GM08714 (cell line): ENCODE data around the gene SENP2.
"Not testable (repeated sequence)": the region's sequence is repeated elsewhere in the genome, so short reads cannot be mapped to it uniquely, and the experiment has no call there.

Experiments used
- H3K4me3 ChIP-seq: fragments of 200-500 bp; sonication (Bioruptor generic); 2 replicates; pipeline ENCODE4 v1.5.1; 2014; ENCODE audit warnings: mild to moderate bottlenecking, low read length, inconsistent platforms
- ZNF274 ChIP-seq: IDR thresholded peaks from 2 replicates; pipeline ENCODE4 v1.6.1; 2012; ENCODE audit warnings: mild to moderate bottlenecking, low read depth, low read length

SENP2 gene

GRCh38 chr3:185625784-185626183, 39.7 kb downstream of the SENP2 start:
- no peak overlapping the region for H3K4me3 ChIP-seq
- no peak for TF ChIP-seq ZNF274

- no peak for TF ChIP-seq ZNF274
- no peak overlapping the region for H3K4me3 ChIP-seq
Measured at GRCh38 chr3:185629554-185630181, 43.6 kb downstream of the SENP2 start.

- H3K4me3 ChIP-seq, result no peak overlapping the region
- no peak for TF ChIP-seq ZNF274
Measured at GRCh38 chr3:185630182-185630622, 44.1 kb downstream of the SENP2 start.

GRCh38 chr3:185631108-185631507, 45.0 kb downstream of the SENP2 start:
- H3K4me3 ChIP-seq, result no peak overlapping the region
- TF ChIP-seq ZNF274, result no peak

- no peak for TF ChIP-seq ZNF274
- no peak overlapping the region for H3K4me3 ChIP-seq
Measured at GRCh38 chr3:185631508-185632206, 45.6 kb downstream of the SENP2 start.

GRCh38 chr3:185632996-185633395, 46.9 kb downstream of the SENP2 start:
- no peak overlapping the region for H3K4me3 ChIP-seq
- TF ChIP-seq ZNF274, result no peak

GRCh38 chr3:185637388-185637787, 51.3 kb downstream of the SENP2 start:
- H3K4me3 ChIP-seq, result no peak overlapping the region

GRCh38 chr3:185638651-185639050, 52.6 kb downstream of the SENP2 start:
- H3K4me3 ChIP-seq, result not testable (repeated sequence)

More at GRCh38 chr3:185637388-185637787, 51.3 kb downstream of the SENP2 start:
- no peak for TF ChIP-seq ZNF274

GRCh38 chr3:185639632-185640206, 53.6 kb downstream of the SENP2 start:
- TF ChIP-seq ZNF274, result no peak
- H3K4me3 ChIP-seq, result no peak overlapping the region

GRCh38 chr3:185640308-185640707, 54.2 kb downstream of the SENP2 start:
- no peak overlapping the region for H3K4me3 ChIP-seq
- TF ChIP-seq ZNF274, result no peak

GRCh38 chr3:185645191-185645590, 59.1 kb downstream of the SENP2 start:
- H3K4me3 ChIP-seq, result not testable (repeated sequence)

GRCh38 chr3:185645596-185646381, 59.7 kb downstream of the SENP2 start:
- H3K4me3 ChIP-seq, result no peak overlapping the region
- no peak for TF ChIP-seq ZNF274

- TF ChIP-seq ZNF274, result no peak
- no peak overlapping the region for H3K4me3 ChIP-seq
Measured at GRCh38 chr3:185646382-185647133, 60.5 kb downstream of the SENP2 start.

GRCh38 chr3:185647134-185647879, 61.2 kb downstream of the SENP2 start:
- H3K4me3 ChIP-seq, result no peak overlapping the region
- no peak for TF ChIP-seq ZNF274
